CD14-positive monocyte (primary cell): Measurements from ENCODE around the gene GON4L. TPM values are rescaled to one million over a fixed set of nuclear protein-coding genes. Genes with fewer than 3 reads are reported as not detected.
"Not testable (repeated sequence)": the region's sequence is repeated elsewhere in the genome, so short reads cannot be mapped to it uniquely, and the experiment has no call there.

Source experiments
- DNase-seq, 3 donors: peaks; one replicate each; pipeline ENCODE4 v3.0.0-alpha.2; 2011 to 2022
- H2AFZ ChIP-seq: 2 replicates; pipeline ENCODE4 v1.6.0; 2012; ENCODE audit warnings: mild to moderate bottlenecking, low read depth, low read length, inconsistent platforms; ENCODE audit not compliant: insufficient read depth, poor library complexity, severe bottlenecking
- H3K27ac ChIP-seq, 2 donors: 1 replicate in 1 of 2; 2 replicates in 1 of 2; pipeline ENCODE4 v1.5.1; 2012 to 2013; ENCODE audit warnings: low read length in 2 of 2, control low read depth in 1 of 2, inconsistent platforms in 1 of 2, low read depth in 1 of 2, mild to moderate bottlenecking in 1 of 2
- H3K27me3 ChIP-seq, 2 donors: one replicate each; pipeline versions ENCODE4 v1.6.0 to v1.6.1; 2011 to 2013; ENCODE audit warnings: low read length in 2 of 2; ENCODE audit not compliant: control insufficient read depth in 2 of 2, insufficient read depth in 2 of 2
- H3K36me3 ChIP-seq, 2 donors: replicated peaks in 1 of 2; 1 replicate in 1 of 2; 2 replicates in 1 of 2; pipeline versions ENCODE4 v1.5.1 to v1.6.1; 2012 to 2013; ENCODE audit warnings: low read length in 2 of 2, control low read depth in 1 of 2, inconsistent platforms in 1 of 2, mild to moderate bottlenecking in 1 of 2; ENCODE audit not compliant: insufficient read depth in 2 of 2, control insufficient read depth in 1 of 2
- H3K4me1 ChIP-seq, 2 donors: 1 replicate in 1 of 2; 2 replicates in 1 of 2; pipeline versions ENCODE4 v1.5.1 to v1.6.1; 2012 to 2013; ENCODE audit warnings: low read length in 2 of 2, control low read depth in 1 of 2, inconsistent platforms in 1 of 2, mild to moderate bottlenecking in 1 of 2, moderate library complexity in 1 of 2; ENCODE audit not compliant: insufficient read depth in 2 of 2, control insufficient read depth in 1 of 2
- H3K4me2 ChIP-seq: replicated peaks from 2 replicates; pipeline ENCODE3; 2012; ENCODE audit warnings: low read length, moderate library complexity, mild to moderate bottlenecking; ENCODE audit not compliant: poor library complexity, severe bottlenecking; ENCODE audit errors: extremely low read depth
- H3K4me3 ChIP-seq, 3 experiments: fragments of 200-600 bp in 1 of 3; sonication (generic) in 1 of 3; replicated peaks in 1 of 3; 1 replicate in 2 of 3; 2 replicates in 1 of 3; pipeline ENCODE4 v1.5.1; 2011 to 2013; ENCODE audit warnings: low read length in 3 of 3, mild to moderate bottlenecking in 3 of 3, control low read depth in 2 of 3, low read depth in 2 of 3, inconsistent platforms in 1 of 3, moderate library complexity in 1 of 3
- H3K79me2 ChIP-seq: 2 replicates; pipeline ENCODE4 v1.6.0; 2012; ENCODE audit warnings: mild to moderate bottlenecking, control low read depth, inconsistent platforms, low read length, moderate library complexity; ENCODE audit not compliant: insufficient read depth
- H3K9ac ChIP-seq: 2 replicates; pipeline ENCODE4 v1.6.0; 2017; ENCODE audit warnings: low read length, mild to moderate bottlenecking; ENCODE audit not compliant: insufficient read depth, poor library complexity, severe bottlenecking
- H3K9me3 ChIP-seq, 2 donors: replicated peaks in 1 of 2; 1 replicate in 1 of 2; 2 replicates in 1 of 2; pipeline versions ENCODE4 v1.5.1 to v1.6.1; 2012 to 2013; ENCODE audit warnings: low read length in 2 of 2, control low read depth in 1 of 2; ENCODE audit not compliant: control insufficient read depth in 1 of 2, insufficient read depth in 1 of 2
- H4K20me1 ChIP-seq: 2 replicates; pipeline ENCODE4 v1.6.0; 2012; ENCODE audit warnings: mild to moderate bottlenecking, low read length, control low read depth, moderate library complexity; ENCODE audit not compliant: insufficient read depth
- H3K27ac Mint-ChIP-seq, 7 donors: one replicate each; pipeline ENCODE4 v1.8.0; 2020; ENCODE audit warnings: mild to moderate bottlenecking in 7 of 7, mixed read lengths in 7 of 7, moderate library complexity in 6 of 7, inconsistent platforms in 2 of 7
- H3K27me3 Mint-ChIP-seq, 3 donors: one replicate each; pipeline ENCODE4 v1.8.0; 2021 to 2022; ENCODE audit warnings: low read depth in 3 of 3, mild to moderate bottlenecking in 3 of 3, mixed read lengths in 3 of 3, moderate library complexity in 3 of 3, inconsistent platforms in 1 of 3
- H3K36me3 Mint-ChIP-seq, 2 donors: one replicate each; pipeline ENCODE4 v1.8.0; 2020; ENCODE audit warnings: mixed read lengths in 2 of 2, inconsistent platforms in 1 of 2, mild to moderate bottlenecking in 1 of 2
- H3K4me1 Mint-ChIP-seq: one replicate; pipeline ENCODE4 v1.8.0; 2020; ENCODE audit warnings: mild to moderate bottlenecking, mixed read lengths
- H3K4me3 Mint-ChIP-seq, 2 donors: one replicate each; pipeline ENCODE4 v1.8.0; 2020; ENCODE audit warnings: mild to moderate bottlenecking in 2 of 2, mixed read lengths in 2 of 2, moderate library complexity in 1 of 2
- H3K9me3 Mint-ChIP-seq, 7 donors: one replicate each; pipeline ENCODE4 v1.8.0; 2020 to 2022; ENCODE audit warnings: mixed read lengths in 7 of 7, mild to moderate bottlenecking in 6 of 7, moderate library complexity in 6 of 7, inconsistent platforms in 2 of 7
- CTCF ChIP-seq: fragments of 200-600 bp; IDR thresholded peaks from one replicate; pipeline ENCODE4 v1.8.0; 2022; ENCODE audit warnings: antibody characterized with exemption, mild to moderate bottlenecking
- WGBS: methylation state at CpG from one replicate; pipeline ENCODE4 v1.1.5; 2013; ENCODE audit warnings: missing lambda C conversion rate; ENCODE audit not compliant: insufficient coverage; 5-methylcytosine and 5-hydroxymethylcytosine counted together
- intact Hi-C, 2 donors: fragments of 100-400 bp; cut with micrococcal nuclease; formaldehyde crosslinking; loops; one replicate each; pipeline versions ENCODE4 v1.15.0 to v1.15.1; 2023
- polyA plus RNA-seq, 3 donors: library from polyadenylated mRNA; depleted of rRNA in 1 of 3; unstranded in 2 of 3; stranded (reverse) in 1 of 3; fragments of 300-500 nt in 2 of 3; fragments of >200 nt in 1 of 3; fragmentation: Illumina TruSeq in 2 of 3; gene quantifications; 1 replicate in 2 of 3; 2 replicates in 1 of 3; pipeline ENCODE4 v1.2.3, GENCODE V29; 2012 to 2021

The GON4L gene
- polyA plus RNA-seq, 3 donors: 8.5 to 39.5 (median 14.0) TPM

GRCh38 chr1:155898888-155899287 is 41.9 kb upstream of the GON4L start:
- no peak overlapping the region for H3K27ac ChIP-seq
- no peaks in the 10 kb centered on the region for H3K9me3 ChIP-seq
- WGBS: 100% methylated on average over 1 of the region's 2 CpGs
- H3K4me1 ChIP-seq: peaks cover 2% of the 10 kb centered on the region in 2 donors
- no peak overlapping the region for H3K4me3 Mint-ChIP-seq
- no peaks in the 10 kb centered on the region for H3K27me3 Mint-ChIP-seq
- intact Hi-C loops: loop anchor here in 1 of 2 donors (5.0 kb wide), 1 partner anchor 37 kb away; no protein-coding TSS in a partner anchor
- no peaks in the 10 kb centered on the region for H3K27me3 ChIP-seq
- no peaks in the 10 kb centered on the region for H3K9me3 Mint-ChIP-seq
- H3K4me3 ChIP-seq: no peak overlapping the region
- no peak for DNase-seq
- peaks cover 58% of the 10 kb centered on the region for H4K20me1 ChIP-seq
- H3K9ac ChIP-seq: no peak overlapping the region
- H3K27ac Mint-ChIP-seq: no peak overlapping the region
- H3K36me3 Mint-ChIP-seq: peaks cover 59 to 77% of the 10 kb centered on the region in 2 donors
- H3K79me2 ChIP-seq: peaks cover 4% of the 10 kb centered on the region
- peaks cover 3% of the 10 kb centered on the region for H3K4me1 Mint-ChIP-seq
- peaks cover 65 to 75% of the 10 kb centered on the region in 2 donors for H3K36me3 ChIP-seq
- no peak for TF ChIP-seq CTCF
- H2AFZ ChIP-seq: no peak overlapping the region
- H3K4me2 ChIP-seq: no peak overlapping the region

GRCh38 chr1:155897746-155898145 is 40.7 kb upstream of the GON4L start:
- Mint-ChIP-seq H3K4me3 (no peak overlapping the region), H3K9me3 (no peaks in the 10 kb centered on the region), H3K27ac (peak overlapping the region in 2 of 7 donors; percentile 33 to 43), H3K36me3 (peaks cover 53 to 66% of the 10 kb centered on the region in 2 donors), H3K27me3 (no peaks in the 10 kb centered on the region), H3K4me1 (peaks cover 14% of the 10 kb centered on the region)
- Histone ChIP-seq H3K79me2 (peaks cover 4% of the 10 kb centered on the region), H3K4me1 (peaks cover 10 to 14% of the 10 kb centered on the region in 2 donors), H3K27me3 (no peaks in the 10 kb centered on the region), H3K36me3 (peaks cover 57 to 67% of the 10 kb centered on the region in 2 donors), H3K9ac (no peak overlapping the region), H2AFZ (no peak overlapping the region), H3K4me2 (no peak overlapping the region), H4K20me1 (peaks cover 50% of the 10 kb centered on the region), H3K27ac (no peak overlapping the region), H3K9me3 (no peaks in the 10 kb centered on the region), H3K4me3 (no peak overlapping the region)
- no peak for TF ChIP-seq CTCF
- WGBS: no CpG with 5 or more reads among the region's 1 CpG
- DNase-seq: no peak
- intact Hi-C loops: loop anchor here in 1 of 2 donors (5.0 kb wide), 1 partner anchor 35 kb away; no protein-coding TSS in a partner anchor

GRCh38 chr1:155896476-155896875 is 39.5 kb upstream of the GON4L start:
- H3K4me3 Mint-ChIP-seq, H3K79me2 ChIP-seq, H3K4me2 ChIP-seq, H3K27me3 Mint-ChIP-seq, H3K9ac ChIP-seq, H3K9me3 ChIP-seq, H3K9me3 Mint-ChIP-seq, H3K27me3 ChIP-seq, DNase-seq, H2AFZ ChIP-seq, H3K27ac ChIP-seq, H3K4me3 ChIP-seq: not testable (repeated sequence)
- intact Hi-C loops: loop anchor here in 1 of 2 donors (5.0 kb wide), 1 partner anchor 34 kb away; no protein-coding TSS in a partner anchor
- Mint-ChIP-seq H3K36me3 (peaks cover 49 to 54% of the 10 kb centered on the region in 2 donors), H3K4me1 (peaks cover 14% of the 10 kb centered on the region), H3K27ac (peak overlapping the region in 1 of 7 donors; percentile 26)
- H3K4me1 ChIP-seq: peaks cover 10 to 14% of the 10 kb centered on the region in 2 donors
- H3K36me3 ChIP-seq: peaks cover 46 to 55% of the 10 kb centered on the region in 2 donors
- 96% methylated on average over 5 of the region's 8 CpGs for WGBS
- H4K20me1 ChIP-seq: peaks cover 47% of the 10 kb centered on the region
